ENCODE measurements around the gene CUEDC1. TPM values are rescaled to one million over a fixed set of nuclear protein-coding genes. Genes with fewer than 3 reads are reported as not detected.

Gene CUEDC1
- total RNA-seq, 4 donors from 2014 or later = 17.1 to 25.7 (median 22.1) TPM

DNA sequence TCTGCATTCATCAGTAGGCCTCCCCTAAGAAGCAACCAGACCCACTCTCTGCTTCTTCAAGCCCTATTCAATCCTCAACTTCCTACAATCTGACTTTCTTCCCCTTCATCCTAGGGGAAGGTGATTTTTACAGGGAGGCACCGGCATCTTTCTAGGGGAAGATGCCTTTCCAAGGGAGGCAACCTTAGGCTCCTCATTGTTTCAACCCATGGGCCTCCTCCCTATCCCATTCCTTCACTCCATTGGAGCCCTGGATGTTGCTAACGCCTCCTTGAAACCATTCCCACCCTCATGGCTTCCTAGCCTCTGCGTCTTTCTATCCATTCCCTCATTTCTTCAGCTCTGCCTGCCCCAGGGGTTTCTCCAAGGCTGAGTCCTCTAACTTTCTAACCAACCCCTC lies 2.7 kb upstream of the CUEDC1 start:
- TF ChIP-seq, protein P1, sequence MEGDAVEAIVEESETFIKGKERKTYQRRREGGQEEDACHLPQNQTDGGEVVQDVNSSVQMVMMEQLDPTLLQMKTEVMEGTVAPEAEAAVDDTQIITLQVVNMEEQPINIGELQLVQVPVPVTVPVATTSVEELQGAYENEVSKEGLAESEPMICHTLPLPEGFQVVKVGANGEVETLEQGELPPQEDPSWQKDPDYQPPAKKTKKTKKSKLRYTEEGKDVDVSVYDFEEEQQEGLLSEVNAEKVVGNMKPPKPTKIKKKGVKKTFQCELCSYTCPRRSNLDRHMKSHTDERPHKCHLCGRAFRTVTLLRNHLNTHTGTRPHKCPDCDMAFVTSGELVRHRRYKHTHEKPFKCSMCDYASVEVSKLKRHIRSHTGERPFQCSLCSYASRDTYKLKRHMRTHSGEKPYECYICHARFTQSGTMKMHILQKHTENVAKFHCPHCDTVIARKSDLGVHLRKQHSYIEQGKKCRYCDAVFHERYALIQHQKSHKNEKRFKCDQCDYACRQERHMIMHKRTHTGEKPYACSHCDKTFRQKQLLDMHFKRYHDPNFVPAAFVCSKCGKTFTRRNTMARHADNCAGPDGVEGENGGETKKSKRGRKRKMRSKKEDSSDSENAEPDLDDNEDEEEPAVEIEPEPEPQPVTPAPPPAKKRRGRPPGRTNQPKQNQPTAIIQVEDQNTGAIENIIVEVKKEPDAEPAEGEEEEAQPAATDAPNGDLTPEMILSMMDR (IDR thresholded peaks at IDR 0.05) = no peak
- ATAC-seq (ENCODE audit: low FRiP score) (no peak), DNase-seq (ENCODE audit: low spot score) (no peak)

DNA sequence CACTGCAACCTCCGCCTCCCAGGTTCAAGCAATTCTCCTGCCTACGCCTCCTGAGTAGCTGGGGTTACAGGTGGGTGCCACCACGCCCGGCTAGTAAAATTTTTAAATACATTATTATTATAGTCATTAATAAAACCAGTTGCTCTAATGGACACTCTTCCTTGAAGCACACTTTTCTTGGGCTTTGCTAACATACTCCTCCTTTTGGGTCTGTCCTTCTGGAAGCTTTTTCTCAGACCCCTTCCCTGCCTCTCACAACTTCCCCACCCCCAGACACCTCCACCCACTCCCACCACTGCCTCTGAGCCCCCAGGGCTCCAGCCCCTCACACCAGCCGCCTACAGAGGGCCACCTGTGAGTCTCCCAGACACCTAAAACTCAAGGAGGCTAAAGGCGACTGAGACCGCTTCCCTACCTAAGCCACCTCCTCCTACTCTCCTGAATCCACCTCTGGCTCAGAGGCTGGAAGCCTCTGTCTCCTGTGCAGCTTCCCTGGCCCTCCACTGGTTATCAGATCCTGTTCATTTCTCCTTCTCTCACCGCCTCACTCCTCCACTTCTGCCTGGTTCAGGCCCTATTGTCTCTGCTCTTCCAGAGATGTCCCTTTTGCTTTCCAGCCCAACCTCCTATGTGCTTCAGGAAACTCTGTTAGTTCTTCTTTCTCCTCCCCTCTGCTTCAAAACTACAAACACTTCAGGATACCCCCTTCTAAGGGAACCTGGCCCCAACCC lies 2.1 kb upstream of the CUEDC1 start:
- no peak for DNase-seq (ENCODE audit: low spot score)
- TF ChIP-seq, protein P1 (IDR thresholded peaks at IDR 0.05) = no peak
- ATAC-seq (ENCODE audit: low FRiP score) = no peak

DNA sequence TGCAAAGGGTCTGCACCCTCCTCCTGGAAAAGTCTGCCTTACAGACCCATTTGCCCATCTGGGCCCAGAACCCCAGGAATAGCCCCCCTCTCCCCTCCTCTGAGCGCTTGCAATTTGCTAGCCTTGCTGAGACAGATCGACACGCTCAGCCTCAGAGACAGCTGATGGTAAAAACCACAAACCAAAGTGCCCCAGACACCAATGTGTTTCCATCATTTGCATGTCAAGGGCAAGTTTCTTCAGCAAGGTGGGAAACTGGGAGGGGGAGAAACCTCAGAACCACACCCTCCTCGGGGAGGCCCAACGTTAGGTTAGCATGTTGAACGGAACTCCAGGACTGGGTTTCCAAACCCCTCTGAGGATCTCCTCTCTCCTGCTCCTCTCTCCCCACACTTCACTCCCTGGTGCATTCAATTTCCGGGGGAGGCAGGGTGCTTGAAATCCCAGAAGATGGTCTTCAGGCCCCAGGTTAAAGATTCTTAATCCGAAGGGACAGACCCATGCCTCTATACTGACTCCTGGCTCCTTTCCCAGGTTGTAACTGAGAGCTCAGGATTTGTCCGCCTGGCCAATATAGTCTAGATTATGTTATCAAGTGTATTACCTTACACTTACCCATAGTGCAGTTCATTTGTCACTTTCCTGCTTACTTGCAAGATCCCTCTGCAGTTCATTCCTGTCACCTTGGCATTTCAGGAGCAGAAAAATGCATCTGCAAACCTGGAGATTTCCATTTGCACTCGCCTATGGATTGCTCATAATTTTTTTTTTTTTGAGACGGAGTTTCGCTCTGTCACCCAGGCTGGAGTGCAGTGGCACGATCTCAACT lies 1.3 kb upstream of the CUEDC1 start:
- ATAC-seq (ENCODE audit: low FRiP score) = no peak
- TF ChIP-seq, protein P1 (IDR thresholded peaks at IDR 0.05) = no peak
- DNase-seq (ENCODE audit: low spot score) = no peak

DNA sequence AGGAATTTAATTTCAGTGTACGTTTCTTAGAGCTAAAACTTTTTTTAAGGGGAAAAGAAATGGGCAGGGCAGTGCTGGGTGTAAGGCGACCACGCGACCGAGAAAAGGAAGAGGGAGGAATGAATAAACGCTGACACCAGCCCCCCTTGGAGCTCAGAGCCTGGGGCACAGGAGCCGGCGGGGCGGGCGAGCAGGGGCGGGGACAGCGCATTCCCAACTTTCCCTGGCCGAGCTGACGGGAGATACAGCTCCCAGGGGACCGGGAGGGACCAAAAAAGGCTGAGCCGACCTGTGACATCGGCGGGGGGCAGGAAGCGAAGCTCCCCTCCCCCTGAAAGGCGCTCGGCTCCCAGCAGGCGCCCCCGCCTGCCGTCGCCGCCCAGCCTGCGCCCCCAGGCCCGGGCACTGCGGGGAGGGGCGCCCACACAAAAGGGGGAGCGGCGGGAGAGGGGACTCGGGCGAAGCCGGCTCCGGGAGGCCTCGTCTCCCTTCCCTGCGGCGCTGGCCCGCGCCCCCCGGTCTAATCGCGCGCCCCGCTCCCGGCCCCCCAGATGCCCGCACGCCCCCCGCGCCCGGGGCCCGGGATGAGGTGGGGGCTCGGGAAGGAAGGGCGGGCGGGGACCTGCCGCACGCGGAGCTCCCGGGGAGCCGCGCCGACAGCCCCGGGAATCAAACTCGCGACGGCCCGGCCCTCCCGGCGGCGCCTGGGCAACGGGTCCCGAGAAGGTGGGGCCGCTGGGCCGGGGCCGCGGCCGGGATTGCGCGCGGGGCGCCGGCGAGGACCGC lies 622 bp downstream of the CUEDC1 start:
- TF ChIP-seq, protein P1 (IDR thresholded peaks at IDR 0.05) = no peak
- DNase-seq (ENCODE audit: low spot score) (no peak), ATAC-seq (ENCODE audit: low FRiP score) (peak; percentile 24)

DNA sequence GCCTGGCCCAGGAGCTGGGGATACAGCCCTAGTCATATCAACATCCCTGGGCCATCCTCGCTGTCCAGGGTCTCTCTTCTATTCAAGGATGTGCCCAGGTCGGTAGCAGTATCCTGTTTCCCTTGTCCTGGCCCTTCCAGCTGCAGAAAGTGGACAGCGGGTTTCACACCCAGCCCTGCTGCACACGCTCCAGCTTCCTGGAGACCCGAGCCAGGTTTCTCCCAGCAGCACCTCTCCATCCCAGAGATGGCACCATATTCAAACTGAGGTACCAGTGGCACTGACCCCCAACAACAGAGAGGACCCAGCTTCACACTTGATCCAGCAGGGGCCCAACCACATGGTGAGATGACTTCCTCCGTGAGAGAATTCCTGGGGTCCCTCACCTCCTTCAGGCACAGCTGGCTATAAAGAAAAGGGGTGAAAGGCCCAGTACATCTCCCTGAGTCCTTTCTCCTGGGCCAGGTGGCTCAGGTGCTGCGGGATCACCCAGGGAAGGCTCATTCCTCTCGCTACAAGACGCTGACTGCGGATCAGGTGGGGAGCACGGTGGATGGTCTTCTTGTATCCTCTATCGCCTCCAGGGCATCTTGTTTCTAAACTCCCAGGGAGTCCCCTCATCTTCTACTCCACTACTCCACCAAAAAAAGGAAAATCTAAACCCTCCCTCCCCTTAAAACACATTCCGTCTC lies 1.4 kb downstream of the CUEDC1 start:
- DNase-seq (ENCODE audit: low spot score) (no peak), ATAC-seq (ENCODE audit: low FRiP score) (no peak)
- TF ChIP-seq, protein P1 (IDR thresholded peaks at IDR 0.05) = no peak

DNA sequence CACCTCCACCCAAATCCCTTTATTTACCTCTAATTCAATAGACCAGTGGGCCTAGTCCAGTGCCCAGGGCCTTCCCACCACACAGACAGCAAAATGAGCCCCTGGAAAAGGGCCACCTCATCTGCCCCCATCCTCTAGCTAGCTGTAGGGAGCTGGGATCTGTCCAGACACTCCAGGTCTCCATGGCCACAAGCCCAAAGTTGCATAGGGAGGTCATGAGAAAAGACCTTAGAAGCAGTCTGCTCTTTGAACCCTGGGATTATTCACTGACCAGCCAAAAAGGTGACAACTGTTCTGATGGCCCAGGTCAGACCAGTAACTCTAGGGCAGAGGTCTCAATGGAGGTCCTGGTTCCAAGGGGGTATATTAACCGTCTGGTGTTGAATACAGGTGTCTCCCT lies 2.0 kb downstream of the CUEDC1 start:
- TF ChIP-seq, protein P1 (IDR thresholded peaks at IDR 0.05) = no peak
- DNase-seq (ENCODE audit: low spot score) (no peak), ATAC-seq (ENCODE audit: low FRiP score) (no peak)

Data from omental fat pad (tissue), 4 donors.